Upper lobe of left lung (tissue), 6 donors: ENCODE results near the gene NCAN. TPM values are rescaled to one million over a fixed set of nuclear protein-coding genes. Genes with fewer than 3 reads are reported as not detected.

Source experiments
- ATAC-seq, 2 donors: fragments of 200-7000 bp; cut with Tn5 transposase; one replicate each; pipeline ENCODE4 v1.9.1; 2022; ENCODE audit warnings: mild to moderate bottlenecking in 2 of 2, moderate library complexity in 2 of 2; ENCODE audit not compliant: low FRiP score in 2 of 2
- DNase-seq, 2 donors: peaks; one replicate each; pipeline ENCODE4 v3.0.0-alpha.2; 2019 to 2020
- H3K27ac ChIP-seq, 4 donors: fragments of 200-600 bp; sonication (generic); one replicate each; pipeline ENCODE4 v1.5.1; 2016 to 2019
- H3K27me3 ChIP-seq, 4 donors: fragments of 200-600 bp; sonication (generic); one replicate each; pipeline ENCODE4 v1.5.1; 2017 to 2019
- H3K36me3 ChIP-seq, 4 donors: fragments of 200-600 bp; sonication (generic); one replicate each; pipeline ENCODE4 v1.5.1; 2016 to 2019
- H3K4me1 ChIP-seq, 4 donors: fragments of 200-600 bp; sonication (generic); one replicate each; pipeline ENCODE4 v1.5.1; 2018 to 2019
- H3K4me3 ChIP-seq, 4 donors: fragments of 200-600 bp; sonication (generic); one replicate each; pipeline ENCODE4 v1.5.1; 2017 to 2019; ENCODE audit warnings: mild to moderate bottlenecking in 2 of 4, moderate library complexity in 1 of 4
- H3K9me3 ChIP-seq, 4 donors: fragments of 200-600 bp; sonication (generic); one replicate each; pipeline ENCODE4 v1.5.1; 2018 to 2019
- EP300 ChIP-seq, 4 donors: sonication (generic); formaldehyde crosslinking; IDR thresholded peaks; one replicate each; pipeline ENCODE4 v1.5.1; 2017; ENCODE audit warnings: antibody characterized with exemption in 4 of 4, control low read depth in 2 of 4
- POLR2A ChIP-seq, 4 donors: fragments of 450-650 bp; IDR thresholded peaks; one replicate each; pipeline ENCODE4 v1.5.1; 2016 to 2017; ENCODE audit warnings: antibody characterized with exemption in 4 of 4, mild to moderate bottlenecking in 2 of 4
- POLR2AphosphoS5 ChIP-seq, 2 donors: sonication (generic); formaldehyde crosslinking; IDR thresholded peaks; one replicate each; pipeline ENCODE4 v1.5.1; 2017; ENCODE audit warnings: antibody characterized with exemption in 2 of 2
- WGBS, 2 donors: methylation state at CpG; one replicate each; pipeline ENCODE4 v1.1.5; 2017 to 2018; 5-methylcytosine and 5-hydroxymethylcytosine counted together
- total RNA-seq, 6 donors: library from RNA; depleted of rRNA in 4 of 6; stranded (reverse); fragments of >200 nt in 4 of 6; gene quantifications; one replicate each; pipeline versions ENCODE4 v1.1.0 to v1.2.1, GENCODE V29; 2016 to 2021
- TF ChIP-seq, protein P1 (sequence below), 6 experiments: fragments of 450-650 bp in 4 of 6; fragments of 200-600 bp in 2 of 6; sonication (generic) in 2 of 6; IDR thresholded peaks; one replicate each; pipeline ENCODE4 v1.5.1; 2016 to 2019; ENCODE audit warnings: antibody characterized with exemption in 6 of 6
- donor health status: DM: no; HTN: no; CAD: no; lungs with moderate emphysema.
- donor health status: DM: no; HTN: yes; CAD: no; lungs with severe emphysema.

NCAN gene
- total RNA-seq, 6 donors from 2014 or later = 3.1 TPM; not detected in 5

- Histone ChIP-seq H3K36me3 (peaks cover 8 to 36% (median 16%) of the 10 kb centered on the region in 4 donors), H3K27ac (peak overlapping the region; percentile 43 to 84 (median 70)), H3K9me3 (no peaks in the 10 kb centered on the region), H3K4me1 (peaks cover 22 to 50% (median 25%) of the 10 kb centered on the region in 4 donors), H3K27me3 (no peaks in the 10 kb centered on the region), H3K4me3 (no peak overlapping the region)
- DNase-seq = no peak
- ATAC-seq = no peak
- 97% methylated on average over 14 of the region's 14 CpGs for WGBS, 2 donors
- TF ChIP-seq EP300 (IDR thresholded peaks at IDR 0.05) (no peak), POLR2A (IDR thresholded peaks at IDR 0.05) (no peak), POLR2AphosphoS5 (IDR thresholded peaks at IDR 0.05) (no peak)
- TF ChIP-seq, protein P1, sequence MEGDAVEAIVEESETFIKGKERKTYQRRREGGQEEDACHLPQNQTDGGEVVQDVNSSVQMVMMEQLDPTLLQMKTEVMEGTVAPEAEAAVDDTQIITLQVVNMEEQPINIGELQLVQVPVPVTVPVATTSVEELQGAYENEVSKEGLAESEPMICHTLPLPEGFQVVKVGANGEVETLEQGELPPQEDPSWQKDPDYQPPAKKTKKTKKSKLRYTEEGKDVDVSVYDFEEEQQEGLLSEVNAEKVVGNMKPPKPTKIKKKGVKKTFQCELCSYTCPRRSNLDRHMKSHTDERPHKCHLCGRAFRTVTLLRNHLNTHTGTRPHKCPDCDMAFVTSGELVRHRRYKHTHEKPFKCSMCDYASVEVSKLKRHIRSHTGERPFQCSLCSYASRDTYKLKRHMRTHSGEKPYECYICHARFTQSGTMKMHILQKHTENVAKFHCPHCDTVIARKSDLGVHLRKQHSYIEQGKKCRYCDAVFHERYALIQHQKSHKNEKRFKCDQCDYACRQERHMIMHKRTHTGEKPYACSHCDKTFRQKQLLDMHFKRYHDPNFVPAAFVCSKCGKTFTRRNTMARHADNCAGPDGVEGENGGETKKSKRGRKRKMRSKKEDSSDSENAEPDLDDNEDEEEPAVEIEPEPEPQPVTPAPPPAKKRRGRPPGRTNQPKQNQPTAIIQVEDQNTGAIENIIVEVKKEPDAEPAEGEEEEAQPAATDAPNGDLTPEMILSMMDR (IDR thresholded peaks at IDR 0.05) = no peak
These were observed 25.0 kb upstream of the NCAN start for GRCh38 chr19:19186742-19187141.

DNA sequence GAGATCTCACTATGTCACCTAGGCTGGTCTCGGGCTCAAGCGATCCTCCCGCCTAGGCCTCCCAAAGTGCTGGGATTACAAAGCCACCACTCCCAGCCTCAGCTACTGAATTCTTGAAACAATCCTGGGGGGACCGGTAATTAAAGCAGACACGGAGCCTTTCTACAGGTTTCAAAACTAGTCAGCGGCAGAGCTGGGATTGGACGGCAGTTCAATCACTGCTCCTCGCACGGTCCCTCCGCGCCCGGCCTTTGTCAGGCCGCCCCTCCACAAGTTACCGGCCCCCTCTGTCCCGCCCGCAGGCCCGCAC, 20.0 kb upstream of the NCAN start:
- H3K36me3 ChIP-seq = peaks cover 0 to 13% (median 6%) of the 10 kb centered on the region in 4 donors
- DNase-seq (no peak), ATAC-seq (no peak)
- no peaks in the 10 kb centered on the region for H3K9me3 ChIP-seq
- H3K27me3 ChIP-seq = no peaks in the 10 kb centered on the region
- H3K4me1 ChIP-seq = peaks cover 38 to 63% (median 45%) of the 10 kb centered on the region in 4 donors
- H3K4me3 ChIP-seq = peak overlapping the region; percentile 80 to 95 (median 94)
- 1 to 3% methylated on average over 8 to 17 of the region's 17 CpGs for WGBS, 2 donors
- TF ChIP-seq, protein P1 (IDR thresholded peaks at IDR 0.05) = no peak
- no peak for TF ChIP-seq POLR2AphosphoS5 (IDR thresholded peaks at IDR 0.05)
- no peak for TF ChIP-seq EP300 (IDR thresholded peaks at IDR 0.05)
- TF ChIP-seq POLR2A (IDR thresholded peaks at IDR 0.05) = no peak
- H3K27ac ChIP-seq = peak overlapping the region; percentile 96 to 100 (median 99)

DNA sequence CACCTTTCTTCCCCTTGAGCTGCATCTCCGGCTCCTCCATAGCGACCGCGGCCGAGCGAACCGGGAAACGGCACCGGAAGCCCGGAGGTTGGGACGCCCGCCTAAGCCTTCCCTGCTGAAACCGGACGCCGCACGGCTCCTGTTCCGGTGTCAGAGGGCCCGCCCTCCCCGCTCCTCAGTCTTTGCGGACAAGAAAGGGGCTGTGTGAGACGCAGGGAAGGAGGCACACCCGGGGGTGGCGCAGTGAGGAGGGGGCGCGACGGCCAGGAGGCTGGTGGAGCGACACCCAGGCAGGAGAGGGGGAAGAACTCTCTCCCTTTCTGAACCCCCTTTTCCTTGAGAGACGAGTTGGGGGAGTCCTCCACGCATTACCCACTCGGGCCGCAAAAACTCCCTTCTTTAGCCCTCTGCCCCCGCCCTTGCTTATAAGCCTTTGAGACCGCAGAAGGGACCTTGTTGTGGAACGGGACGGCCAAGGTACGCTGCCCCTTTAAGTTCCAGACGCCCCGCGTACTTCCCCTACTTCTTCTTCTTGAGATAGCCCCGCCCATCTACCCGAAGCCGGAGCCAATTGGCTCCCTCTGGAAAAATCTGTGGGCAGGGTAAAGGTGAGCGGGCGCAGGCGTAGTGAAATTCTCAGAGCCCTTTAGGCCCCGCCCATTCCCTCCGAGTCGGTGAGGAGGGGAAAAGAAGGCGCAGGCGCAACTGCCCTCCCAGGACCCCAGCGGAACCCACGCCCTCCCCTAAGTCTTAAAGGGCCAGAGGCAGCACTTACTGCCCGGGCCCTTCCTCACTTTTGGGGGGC, 19.5 kb upstream of the NCAN start, which contains the start of the genes BORCS8 and RFXANK:
TSS of gene BORCS8 (minus strand) at position 75 of the 805 bp plus-strand sequence. CDS start at position 40, 35 bp downstream.
TSS of gene RFXANK (plus strand) at position 181 of the 805 bp plus-strand sequence. CDS start 1,689 bp downstream, outside the sequence.
- TF ChIP-seq POLR2AphosphoS5 (IDR thresholded peaks at IDR 0.05) = peak; percentile 74 to 76
- TF ChIP-seq, protein P1 (IDR thresholded peaks at IDR 0.05) = peak in 2 of 6 experiments; percentile 11 to 23
- TF ChIP-seq POLR2A (IDR thresholded peaks at IDR 0.05) = peak in 3 of 4 donors; percentile 34 to 74 (median 37)
- peak in 1 of 4 donors; percentile 32 for TF ChIP-seq EP300 (IDR thresholded peaks at IDR 0.05)
- Histone ChIP-seq H3K27me3 (no peaks in the 10 kb centered on the region), H3K36me3 (peaks cover 0 to 15% (median 10%) of the 10 kb centered on the region in 4 donors), H3K4me1 (peaks cover 38 to 61% (median 45%) of the 10 kb centered on the region in 4 donors), H3K9me3 (no peaks in the 10 kb centered on the region), H3K27ac (peak within 1 kb of the TSS; percentile 96 to 100 (median 99)), H3K4me3 (peak within 1 kb of the TSS; percentile 80 to 95 (median 94))
- DNase-seq (peak; percentile 96 to 99), ATAC-seq (peak; percentile 97 to 98)
- 0 to 1% methylated on average over 26 to 48 of the region's 53 CpGs for WGBS, 2 donors

DNA sequence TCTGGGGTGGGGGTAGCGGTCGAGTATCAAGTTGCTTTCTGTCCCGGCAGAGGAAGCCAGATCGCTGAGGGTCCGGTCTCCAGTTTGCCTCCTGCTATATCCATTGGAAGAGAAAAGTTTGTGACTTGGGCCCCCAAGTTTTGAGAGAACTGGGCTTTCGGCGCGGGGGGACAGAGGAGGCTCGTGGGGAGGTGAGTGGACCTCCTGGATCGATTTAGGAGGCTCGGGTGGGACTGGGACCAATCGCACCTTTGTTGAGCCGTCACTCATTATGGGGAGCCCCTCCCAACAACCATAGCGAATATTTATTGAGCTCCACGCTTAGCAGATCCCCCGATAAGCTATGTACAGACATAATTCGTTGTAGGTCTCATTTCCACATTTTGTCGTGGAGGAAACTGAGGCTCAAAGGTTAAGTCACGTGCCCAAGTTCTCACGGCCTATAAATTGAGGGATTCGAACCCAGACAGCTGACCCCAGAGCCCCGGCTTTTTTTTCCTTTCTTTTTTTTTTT, 18.8 kb upstream of the NCAN start:
- H3K27ac ChIP-seq = peak overlapping the region; percentile 96 to 100 (median 99)

More for the DNA sequence above, 18.8 kb upstream of the NCAN start:
- H3K4me3 ChIP-seq = peak overlapping the region; percentile 40 to 95 (median 86)
- TF ChIP-seq EP300 (IDR thresholded peaks at IDR 0.05) = no peak
- TF ChIP-seq POLR2AphosphoS5 (IDR thresholded peaks at IDR 0.05) = no peak
- TF ChIP-seq, protein P1 (IDR thresholded peaks at IDR 0.05) = no peak
- no peak for TF ChIP-seq POLR2A (IDR thresholded peaks at IDR 0.05)
- H3K4me1 ChIP-seq = peaks cover 38 to 59% (median 45%) of the 10 kb centered on the region in 4 donors
- no peaks in the 10 kb centered on the region for H3K9me3 ChIP-seq
- DNase-seq = no peak
- H3K27me3 ChIP-seq = no peaks in the 10 kb centered on the region
- no peak for ATAC-seq
- WGBS, 2 donors = 1 to 2% methylated on average over 14 to 21 of the region's 22 CpGs
- peaks cover 0 to 22% (median 16%) of the 10 kb centered on the region in 4 donors for H3K36me3 ChIP-seq
